Endothelial cell of hepatic sinusoid (primary cell): ENCODE results near the gene ADCY10.
"Not testable (repeated sequence)": the region's sequence is repeated elsewhere in the genome, so short reads cannot be mapped to it uniquely, and the experiment has no call there.

Source experiments
- in situ Hi-C: cut with HindIII; loops from 2 replicates; pipeline ENCODE4 v1.10.0; 2017; ENCODE audit warnings: low sequenced_read_pairs

The ADCY10 gene

GRCh38 chr1:167893798-167894197, 20.1 kb downstream of the ADCY10 start:
- in situ Hi-C loops, result no loop called here

GRCh38 chr1:167890400-167890799, 23.5 kb downstream of the ADCY10 start:
- in situ Hi-C loops, result no loop called here

GRCh38 chr1:167887187-167887586, 26.7 kb downstream of the ADCY10 start:
- in situ Hi-C loops, result not testable (repeated sequence)

DNA sequence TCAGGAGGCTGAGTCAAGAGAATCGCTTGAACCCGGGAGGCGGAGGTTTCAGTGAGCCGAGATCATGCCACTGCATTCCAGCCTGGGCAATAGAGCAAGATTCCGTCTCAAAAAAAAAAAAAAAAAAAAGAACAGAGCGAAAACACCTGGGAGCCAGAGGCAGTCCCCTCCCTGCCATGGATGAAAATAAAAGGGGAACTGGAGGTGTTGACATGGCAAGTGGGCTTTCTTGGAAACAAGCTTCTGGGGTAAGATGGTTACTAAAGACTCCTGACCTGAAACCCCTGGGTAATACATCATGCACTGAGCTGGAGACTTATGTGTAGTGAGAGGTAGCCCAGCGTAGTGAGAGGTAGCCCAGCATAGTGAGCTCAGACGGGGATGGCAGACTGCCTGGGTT, 31.6 kb downstream of the ADCY10 start:
- in situ Hi-C loops, result no loop called here

GRCh38 chr1:167881786-167882185, 32.1 kb downstream of the ADCY10 start:
- in situ Hi-C loops, result no loop called here

DNA sequence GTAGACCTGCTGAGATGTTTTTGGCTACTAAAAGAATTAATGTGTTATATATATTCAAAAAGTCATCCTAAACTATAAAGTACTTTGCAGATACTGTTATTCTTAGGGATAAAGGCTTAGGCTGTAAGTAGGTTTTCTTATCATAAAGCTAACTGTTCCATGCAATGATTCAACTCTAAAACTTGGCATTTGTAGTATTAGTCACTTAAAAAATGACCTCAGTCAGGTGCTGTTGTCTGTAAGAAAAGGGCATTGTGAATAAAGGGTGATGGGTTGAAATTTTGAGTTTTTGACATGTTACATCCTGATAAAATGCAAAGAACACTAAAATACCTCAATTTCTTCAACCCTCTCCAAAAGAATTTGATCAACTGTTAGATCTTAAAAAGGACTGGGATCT, 32.9 kb downstream of the ADCY10 start:
- in situ Hi-C loops, result no loop called here

DNA sequence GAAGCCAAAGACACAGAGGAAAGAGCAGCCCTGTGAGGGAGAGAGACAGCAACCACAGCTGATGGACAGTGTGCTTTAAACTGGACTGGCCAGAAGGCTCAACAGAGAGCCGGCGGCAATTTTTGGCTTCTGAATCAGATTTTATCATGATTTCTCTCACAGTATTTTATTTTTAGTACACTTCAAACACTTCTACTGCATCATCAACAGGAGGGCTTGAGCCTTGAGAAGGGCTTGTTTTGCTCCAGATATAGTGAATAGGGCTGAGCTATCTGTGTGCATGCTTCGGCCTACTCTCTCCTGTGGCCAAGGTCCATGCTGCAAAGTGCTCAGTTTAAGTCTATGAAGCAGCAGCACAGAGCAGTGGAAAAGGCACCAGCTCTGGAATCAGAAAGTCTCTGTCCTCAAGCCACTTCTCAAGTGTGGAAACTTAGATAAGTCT, 33.3 kb downstream of the ADCY10 start:
- in situ Hi-C loops, result no loop called here

GRCh38 chr1:167879508-167879907, 34.4 kb downstream of the ADCY10 start:
- in situ Hi-C loops, result no loop called here

GRCh38 chr1:167878372-167879160, 35.4 kb downstream of the ADCY10 start:
- in situ Hi-C loops, result no loop called here

DNA sequence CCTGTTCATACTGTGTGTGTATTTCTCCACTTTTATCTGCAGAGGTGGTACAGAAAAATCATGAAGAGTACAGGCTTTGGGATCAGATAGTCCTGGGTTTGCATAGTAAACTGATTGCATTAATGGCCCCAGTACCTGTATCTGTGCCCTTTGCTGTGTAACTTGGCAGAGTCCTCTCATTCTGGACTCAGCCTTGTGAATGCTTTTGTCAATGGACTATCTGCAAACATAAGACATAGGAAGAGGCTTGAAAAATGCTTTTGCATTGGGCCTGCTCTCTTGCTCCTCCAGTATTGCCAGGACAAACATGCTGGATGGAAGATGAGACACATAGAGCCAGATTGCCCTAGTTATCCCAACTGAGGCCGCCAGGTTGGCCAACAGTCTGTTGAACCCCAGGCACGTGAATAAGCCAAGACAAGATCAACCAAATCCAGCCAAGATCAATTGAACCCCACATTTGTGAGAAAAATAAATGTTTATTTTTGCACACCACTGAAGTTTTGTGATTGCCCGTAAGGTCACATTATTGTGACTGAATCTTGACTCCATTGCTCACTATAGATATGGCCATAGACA, 37.2 kb downstream of the ADCY10 start:
- in situ Hi-C loops, result no loop called here

GRCh38 chr1:167871331-167871730, 42.6 kb downstream of the ADCY10 start:
- in situ Hi-C loops, result no loop called here

DNA sequence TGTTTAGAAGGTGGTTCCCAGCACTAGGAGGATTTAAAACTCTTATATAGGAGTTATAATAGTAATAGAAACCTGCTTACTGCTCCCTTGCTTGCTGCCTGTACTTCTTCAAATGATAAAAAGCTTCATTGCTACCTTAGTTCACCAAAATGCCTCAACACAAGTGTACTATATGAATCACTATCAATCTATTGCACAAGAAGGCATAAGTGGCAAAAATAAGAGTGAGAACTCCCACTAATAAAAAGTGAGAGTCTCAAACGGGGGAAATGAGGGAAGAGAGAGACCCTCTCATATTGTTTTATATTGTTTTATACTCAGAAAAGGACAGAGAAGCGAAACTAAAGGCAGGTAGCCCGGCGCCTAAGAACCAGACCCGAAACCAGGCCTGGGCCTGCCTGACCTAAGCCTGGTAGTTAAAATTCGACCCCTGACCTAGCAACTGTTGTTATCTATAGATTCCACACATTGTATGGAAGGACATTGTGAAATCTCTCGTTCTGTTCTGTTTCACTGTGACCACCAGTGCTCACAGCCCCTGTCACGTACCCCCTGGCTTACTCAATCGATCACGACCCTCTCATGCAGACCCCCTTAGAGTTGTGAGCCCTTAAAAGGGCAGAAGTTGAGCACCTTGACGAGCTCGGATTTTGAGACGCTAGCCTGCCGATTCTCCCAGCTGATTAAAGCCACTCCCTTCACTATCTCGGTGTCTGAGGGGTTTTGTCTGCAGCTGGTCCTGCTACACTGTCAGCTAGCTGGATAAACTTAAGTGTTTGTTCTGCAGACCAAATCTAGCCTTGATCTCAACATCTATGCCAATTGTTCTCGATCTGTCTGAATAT, 44.6 kb downstream of the ADCY10 start:
- in situ Hi-C loops, result not testable (repeated sequence)

- in situ Hi-C loops, result not testable (repeated sequence)
Measured at GRCh38 chr1:167866739-167867414, 47.1 kb downstream of the ADCY10 start.

- in situ Hi-C loops, result not testable (repeated sequence)
Measured at GRCh38 chr1:167866326-167866725, 47.6 kb downstream of the ADCY10 start.

DNA sequence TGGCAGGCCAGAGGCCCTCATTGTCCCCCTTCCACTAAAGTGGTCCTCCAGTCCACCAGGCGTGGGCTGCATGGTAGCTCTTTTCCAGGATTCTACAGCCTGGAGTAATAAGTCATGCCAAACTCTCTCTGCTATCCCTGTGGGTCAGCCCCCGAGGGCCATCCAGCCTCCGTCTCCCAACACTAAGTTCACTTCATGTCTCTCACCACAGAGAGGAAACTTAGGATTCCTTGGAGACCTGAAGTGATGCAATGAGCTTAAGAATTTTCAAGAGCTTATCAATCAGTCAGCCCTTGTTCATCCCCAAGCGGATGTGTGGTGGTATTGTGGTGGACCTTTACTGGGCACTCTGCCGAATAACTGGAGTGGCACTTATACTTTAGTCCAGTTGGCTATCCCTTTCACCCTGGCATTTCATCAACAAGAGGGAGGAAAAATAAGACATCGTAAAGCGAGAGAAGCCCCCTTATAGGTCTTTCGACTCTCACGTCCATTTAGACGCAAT, 48.1 kb downstream of the ADCY10 start:
- in situ Hi-C loops, result not testable (repeated sequence)

- in situ Hi-C loops, result not testable (repeated sequence)
Measured at GRCh38 chr1:167865193-167865592, 48.7 kb downstream of the ADCY10 start.

GRCh38 chr1:167864392-167865032, 49.4 kb downstream of the ADCY10 start:
- in situ Hi-C loops, result no loop called here

DNA sequence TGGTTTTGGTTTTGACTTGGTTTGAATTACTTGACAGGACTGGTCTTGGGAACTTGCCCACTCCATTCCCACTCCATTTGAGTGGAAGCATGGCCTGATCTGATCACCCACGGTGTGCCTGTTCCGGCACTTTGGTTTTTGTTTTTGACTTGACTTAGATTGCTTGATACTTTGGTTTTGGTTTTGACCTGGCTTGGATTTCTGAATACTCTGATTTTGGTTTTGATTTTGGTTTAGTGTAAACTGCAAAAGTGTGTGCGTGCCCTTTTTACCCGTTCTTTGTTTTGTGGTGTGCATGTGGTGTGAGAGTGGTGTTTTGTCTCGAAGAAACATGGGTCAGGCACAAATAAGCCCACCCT, 50.0 kb downstream of the ADCY10 start:
- in situ Hi-C loops, result no loop called here

GRCh38 chr1:167863191-167863920, 50.6 kb downstream of the ADCY10 start:
- in situ Hi-C loops, result not testable (repeated sequence)
